HepG2 (cell line): ENCODE measurements around the gene VGLL1.

Experiments
- CTCF ChIP-seq: sonication (generic); formaldehyde crosslinking; IDR thresholded peaks from 2 replicates; pipeline ENCODE4 v1.5.0; 2020; ENCODE audit warnings: mild to moderate bottlenecking, missing genetic modification reagents, moderate library complexity
- FLYWCH1 ChIP-seq: sonication (generic); formaldehyde crosslinking; IDR thresholded peaks from 2 replicates; pipeline ENCODE4 v1.8.1; 2023; ENCODE audit warnings: mild to moderate bottlenecking, missing genetic modification reagents
- POLR2A ChIP-seq, 2 experiments: IDR thresholded peaks; 2 replicates each; pipeline ENCODE4 v1.6.1; 2011; ENCODE audit warnings: low read depth in 2 of 2, low read length in 2 of 2, mild to moderate bottlenecking in 1 of 2, moderate library complexity in 1 of 2; ENCODE audit not compliant: insufficient read depth in 1 of 2
- RFX5 ChIP-seq: IDR thresholded peaks from 2 replicates; pipeline ENCODE4 v1.6.1; 2011; ENCODE audit warnings: low read depth, low read length, improper control_type of control experiment
- SRSF1 ChIP-seq: fragments of 200-400 bp; formaldehyde crosslinking; optimal IDR thresholded peaks from 2 replicates; pipeline ENCODE3; 2017; ENCODE audit warnings: mild to moderate bottlenecking, low read depth, low read length, moderate library complexity
- THYN1 ChIP-seq: sonication (generic); formaldehyde crosslinking; IDR thresholded peaks from 2 replicates; pipeline ENCODE4 v1.8.1; 2023; ENCODE audit warnings: low read depth, mild to moderate bottlenecking, moderate library complexity, missing genetic modification reagents, borderline replicate concordance
- ZNF30 ChIP-seq: sonication (generic); formaldehyde crosslinking; IDR thresholded peaks from 2 replicates; pipeline ENCODE4 v1.5.0; 2020; ENCODE audit warnings: mild to moderate bottlenecking, missing genetic modification reagents
- ZNF569 ChIP-seq: sonication (generic); formaldehyde crosslinking; IDR thresholded peaks from 2 replicates; pipeline ENCODE4 v1.5.0; 2020; ENCODE audit warnings: mild to moderate bottlenecking, missing genetic modification reagents, moderate library complexity, borderline replicate concordance
- TF ChIP-seq, protein P1 (sequence below): sonication (generic); formaldehyde crosslinking; conservative IDR thresholded peaks from 2 replicates; pipeline ENCODE4 v1.4.0; 2020; ENCODE audit warnings: missing genetic modification reagents

- TF ChIP-seq CTCF (CRISPR knock-in tag) = no peak
- TF ChIP-seq ZNF569 (CRISPR knock-in tag) = no peak
- no peak for TF ChIP-seq FLYWCH1 (CRISPR knock-in tag)
- TF ChIP-seq SRSF1 = no peak
- TF ChIP-seq POLR2A (IDR thresholded peaks at IDR 0.05; ENCODE audit: insufficient read depth in 1 of 2, low read depth in 2 of 2, low read length in 2 of 2) = 0 out of 4 replicates have a peak, but pooled peaks of 1 of the 2 experiments have one; percentile 13
- TF ChIP-seq THYN1 (CRISPR knock-in tag) = no peak
- TF ChIP-seq RFX5 = no peak
- no peak for TF ChIP-seq ZNF30 (CRISPR knock-in tag)
- TF ChIP-seq, protein P1, sequence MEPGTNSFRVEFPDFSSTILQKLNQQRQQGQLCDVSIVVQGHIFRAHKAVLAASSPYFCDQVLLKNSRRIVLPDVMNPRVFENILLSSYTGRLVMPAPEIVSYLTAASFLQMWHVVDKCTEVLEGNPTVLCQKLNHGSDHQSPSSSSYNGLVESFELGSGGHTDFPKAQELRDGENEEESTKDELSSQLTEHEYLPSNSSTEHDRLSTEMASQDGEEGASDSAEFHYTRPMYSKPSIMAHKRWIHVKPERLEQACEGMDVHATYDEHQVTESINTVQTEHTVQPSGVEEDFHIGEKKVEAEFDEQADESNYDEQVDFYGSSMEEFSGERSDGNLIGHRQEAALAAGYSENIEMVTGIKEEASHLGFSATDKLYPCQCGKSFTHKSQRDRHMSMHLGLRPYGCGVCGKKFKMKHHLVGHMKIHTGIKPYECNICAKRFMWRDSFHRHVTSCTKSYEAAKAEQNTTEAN (CRISPR knock-in tag) = no peak
Measured at GRCh38 chrX:136497556-136498052, 34.4 kb upstream of the VGLL1 start, which contains the start of gene HTATSF1.
